ENCODE measurements around the gene USH2A. TPM values are rescaled to one million over a fixed set of nuclear protein-coding genes. Genes with fewer than 3 reads are reported as not detected.

The USH2A gene
- total RNA-seq, 1 donor from 2014 or later, result 0.55 TPM

- Mint-ChIP-seq H3K4me1 (ENCODE audit: low read depth) (peaks cover 2% of the 10 kb centered on the region), H3K9me3 (ENCODE audit: low read depth) (peaks cover 5% of the 10 kb centered on the region), H3K27ac (no peak overlapping the region), H3K27me3 (peaks cover 32% of the 10 kb centered on the region), H3K36me3 (ENCODE audit: insufficient read depth) (no peaks in the 10 kb centered on the region), H3K4me3 (ENCODE audit: low read depth) (no peak overlapping the region)
- TF ChIP-seq, protein P1, sequence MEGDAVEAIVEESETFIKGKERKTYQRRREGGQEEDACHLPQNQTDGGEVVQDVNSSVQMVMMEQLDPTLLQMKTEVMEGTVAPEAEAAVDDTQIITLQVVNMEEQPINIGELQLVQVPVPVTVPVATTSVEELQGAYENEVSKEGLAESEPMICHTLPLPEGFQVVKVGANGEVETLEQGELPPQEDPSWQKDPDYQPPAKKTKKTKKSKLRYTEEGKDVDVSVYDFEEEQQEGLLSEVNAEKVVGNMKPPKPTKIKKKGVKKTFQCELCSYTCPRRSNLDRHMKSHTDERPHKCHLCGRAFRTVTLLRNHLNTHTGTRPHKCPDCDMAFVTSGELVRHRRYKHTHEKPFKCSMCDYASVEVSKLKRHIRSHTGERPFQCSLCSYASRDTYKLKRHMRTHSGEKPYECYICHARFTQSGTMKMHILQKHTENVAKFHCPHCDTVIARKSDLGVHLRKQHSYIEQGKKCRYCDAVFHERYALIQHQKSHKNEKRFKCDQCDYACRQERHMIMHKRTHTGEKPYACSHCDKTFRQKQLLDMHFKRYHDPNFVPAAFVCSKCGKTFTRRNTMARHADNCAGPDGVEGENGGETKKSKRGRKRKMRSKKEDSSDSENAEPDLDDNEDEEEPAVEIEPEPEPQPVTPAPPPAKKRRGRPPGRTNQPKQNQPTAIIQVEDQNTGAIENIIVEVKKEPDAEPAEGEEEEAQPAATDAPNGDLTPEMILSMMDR (IDR thresholded peaks at IDR 0.05; ENCODE audit: unreplicated experiment), result no peak
- DNase-seq (ENCODE audit: low spot score, unreplicated experiment), result no peak
Observed at GRCh38 chr1:215643592-215644321, 779.5 kb downstream of the USH2A start.

DNA sequence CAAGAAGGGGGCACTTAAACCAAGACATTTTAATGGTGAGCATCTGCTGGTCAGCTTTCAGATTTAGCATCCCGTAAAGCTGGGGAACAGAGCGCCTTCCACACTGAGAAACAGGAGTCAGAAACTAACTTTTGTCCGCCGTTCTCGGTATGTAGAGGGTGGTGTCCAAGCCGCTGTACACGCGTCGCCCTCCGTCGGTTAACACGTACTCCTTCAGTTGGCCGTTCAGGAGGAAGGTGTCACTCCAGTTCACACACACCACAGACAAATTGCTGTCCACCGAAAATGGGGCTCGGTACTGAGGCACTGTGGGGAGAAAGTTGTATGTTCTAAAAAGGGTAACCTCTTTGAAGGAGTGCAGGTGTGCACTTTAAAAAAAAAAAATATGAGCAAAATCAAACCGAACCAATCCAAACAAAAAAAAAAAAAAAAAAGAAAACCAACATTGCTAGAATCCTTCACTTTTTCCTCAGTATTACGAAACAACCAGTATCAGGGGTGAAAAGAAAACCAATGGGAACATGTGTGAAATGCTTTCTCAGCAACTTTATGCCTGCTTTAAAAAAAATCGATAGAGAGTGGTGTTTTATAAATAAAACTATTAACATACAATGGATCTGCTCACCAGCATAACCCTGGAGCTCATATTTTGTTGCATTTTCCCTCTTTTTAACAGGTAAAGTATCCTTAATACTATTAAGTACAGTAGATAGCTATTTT, 782.7 kb downstream of the USH2A start:
- Mint-ChIP-seq H3K27me3 (peaks cover 14% of the 10 kb centered on the region), H3K4me3 (ENCODE audit: low read depth) (no peak overlapping the region), H3K36me3 (ENCODE audit: insufficient read depth) (no peaks in the 10 kb centered on the region), H3K9me3 (ENCODE audit: low read depth) (peaks cover 5% of the 10 kb centered on the region), H3K27ac (no peak overlapping the region), H3K4me1 (ENCODE audit: low read depth) (peaks cover 24% of the 10 kb centered on the region)
- TF ChIP-seq, protein P1 (IDR thresholded peaks at IDR 0.05; ENCODE audit: unreplicated experiment), result no peak
- DNase-seq (ENCODE audit: low spot score, unreplicated experiment), result no peak

GRCh38 chr1:215637041-215637573, 786.1 kb downstream of the USH2A start:
- H3K4me3 Mint-ChIP-seq (ENCODE audit: low read depth), result no peak overlapping the region
- H3K4me1 Mint-ChIP-seq (ENCODE audit: low read depth), result peaks cover 28% of the 10 kb centered on the region
- H3K27me3 Mint-ChIP-seq, result peaks cover 8% of the 10 kb centered on the region
- no peaks in the 10 kb centered on the region for H3K9me3 Mint-ChIP-seq (ENCODE audit: low read depth)
- H3K27ac Mint-ChIP-seq, result peak overlapping the region; percentile 53
- no peaks in the 10 kb centered on the region for H3K36me3 Mint-ChIP-seq (ENCODE audit: insufficient read depth)
- DNase-seq (ENCODE audit: low spot score, unreplicated experiment), result no peak
- TF ChIP-seq, protein P1 (IDR thresholded peaks at IDR 0.05; ENCODE audit: unreplicated experiment), result no peak

DNA sequence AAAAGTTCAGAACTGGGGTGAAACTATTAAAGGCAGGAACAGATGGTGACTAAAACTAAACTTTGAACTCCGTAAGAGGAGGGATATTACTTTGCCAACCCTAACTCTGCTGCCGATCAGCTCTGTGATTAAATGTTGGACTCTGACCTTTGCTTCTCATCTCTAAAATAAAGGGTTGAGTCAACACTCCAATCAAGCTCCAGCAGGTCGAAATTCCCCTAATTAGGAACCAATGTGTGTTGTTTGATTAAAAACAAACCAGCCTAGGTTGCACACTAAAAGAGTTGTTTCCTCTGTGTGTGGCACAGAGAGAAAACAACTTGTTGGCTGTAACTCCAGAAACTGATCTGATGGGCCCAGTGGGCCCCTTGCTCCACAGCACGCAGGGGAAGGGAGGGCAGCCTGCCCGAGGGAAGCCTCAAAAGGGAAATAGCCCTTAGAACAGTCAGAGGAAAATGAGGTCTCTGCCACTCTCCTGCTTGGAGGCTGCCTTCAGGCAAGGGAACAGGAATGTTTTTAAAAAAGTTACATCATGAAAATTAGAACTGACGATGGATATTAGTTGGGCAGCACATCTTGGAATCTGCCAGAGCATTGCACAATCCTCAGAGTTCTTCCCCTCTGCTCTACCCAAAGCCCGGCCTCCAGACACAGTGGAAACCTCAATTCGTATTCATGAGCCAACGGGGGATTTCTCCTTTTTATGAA, 786.8 kb downstream of the USH2A start:
- Mint-ChIP-seq H3K4me3 (ENCODE audit: low read depth) (no peak overlapping the region), H3K36me3 (ENCODE audit: insufficient read depth) (no peaks in the 10 kb centered on the region), H3K27me3 (peaks cover 8% of the 10 kb centered on the region)

More for the DNA sequence above, 786.8 kb downstream of the USH2A start:
- no peak for DNase-seq (ENCODE audit: low spot score, unreplicated experiment)
- Mint-ChIP-seq H3K4me1 (ENCODE audit: low read depth) (peaks cover 28% of the 10 kb centered on the region), H3K27ac (peak overlapping the region; percentile 73), H3K9me3 (ENCODE audit: low read depth) (no peaks in the 10 kb centered on the region)
- TF ChIP-seq, protein P1 (IDR thresholded peaks at IDR 0.05; ENCODE audit: unreplicated experiment), result no peak
